SH-SY5Y (cell line): ENCODE results near the gene RAMP1.

Experiments
- GATA2 ChIP-seq: IDR thresholded peaks from 2 replicates; pipeline ENCODE4 v1.6.1; 2011; ENCODE audit warnings: mild to moderate bottlenecking, low read depth, low read length
- GATA3 ChIP-seq: IDR thresholded peaks from 2 replicates; pipeline ENCODE4 v1.6.1; 2011; ENCODE audit warnings: low read depth, mild to moderate bottlenecking, low read length, moderate library complexity

DNA sequence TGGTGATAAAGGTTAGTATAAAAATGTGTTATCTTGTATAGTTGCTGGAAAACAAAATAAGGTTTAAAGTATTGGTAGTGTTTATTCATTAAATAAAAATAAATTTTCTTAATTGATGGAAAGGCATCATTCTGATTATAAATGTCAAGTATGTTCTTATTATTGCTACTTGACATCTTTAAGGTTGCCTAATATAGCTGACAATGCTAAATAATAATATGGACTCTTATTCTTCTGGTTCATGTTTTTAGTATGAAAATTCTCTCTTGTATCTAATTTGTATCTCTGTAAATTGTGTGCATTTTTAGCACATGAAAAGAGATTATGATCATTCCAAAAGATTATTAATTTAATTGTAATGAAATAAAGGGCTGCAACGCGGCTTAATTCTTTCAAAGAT is 35.9 kb upstream of the RAMP1 start:
- no peak for TF ChIP-seq GATA3
- TF ChIP-seq GATA2: no peak
